Measurements from ENCODE around the gene GLIPR1L2.

The GLIPR1L2 gene

DNA sequence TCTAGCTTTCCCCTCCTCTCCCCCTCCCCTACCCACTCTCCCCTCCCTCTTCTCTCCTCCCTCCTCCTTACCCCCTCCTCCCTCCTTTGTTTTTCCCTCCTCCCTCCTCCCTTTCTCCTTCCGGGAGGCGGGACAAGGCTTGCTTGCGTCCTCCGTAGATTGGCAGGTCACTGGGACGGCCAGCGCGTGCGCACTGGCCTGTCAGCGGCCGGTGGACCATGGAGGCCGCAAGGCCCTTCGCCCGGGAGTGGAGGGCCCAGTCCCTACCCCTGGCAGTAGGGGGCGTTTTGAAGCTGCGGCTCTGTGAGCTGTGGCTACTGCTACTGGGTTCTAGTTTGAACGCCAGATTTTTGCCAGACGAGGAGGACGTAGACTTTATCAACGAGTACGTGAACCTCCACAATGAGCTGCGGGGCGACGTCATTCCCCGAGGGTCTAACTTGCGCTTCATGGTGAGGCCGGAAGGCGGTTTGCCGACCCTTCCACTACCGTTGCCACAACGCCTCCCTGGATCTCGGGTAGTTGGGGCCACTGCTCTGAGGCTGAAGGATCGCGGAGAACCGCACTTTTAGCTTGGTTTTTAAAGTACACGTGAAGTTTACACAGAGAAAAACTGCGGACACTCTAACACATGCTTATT, at the start of gene GLIPR1L2:
Gene GLIPR1L2 (plus strand): TSS at position 191 of the 640 bp plus-strand sequence. CDS start 28 bp downstream, at position 219.
- peak; percentile 90 to 92 for DNase-seq

DNA sequence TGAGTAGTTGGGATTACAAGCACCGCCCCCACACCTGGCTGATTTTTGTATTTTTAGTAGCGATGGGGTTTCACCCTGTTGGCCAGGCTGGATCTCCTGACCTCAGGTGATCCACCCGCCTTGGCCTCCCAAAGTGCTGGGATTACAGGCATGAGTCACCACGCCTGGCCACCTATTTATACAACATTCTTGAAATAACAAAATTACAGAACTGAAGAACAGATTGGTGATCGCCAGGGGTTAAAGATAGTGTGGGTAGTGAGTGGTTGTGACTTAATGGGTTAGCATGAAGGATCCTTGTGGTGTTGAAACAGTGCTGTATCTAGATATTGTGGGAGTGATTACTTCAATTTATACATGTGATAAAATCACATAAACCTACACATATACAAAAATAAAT, 49.0 kb upstream of the GLIPR1L2 start:
- no peak for DNase-seq

DNA sequence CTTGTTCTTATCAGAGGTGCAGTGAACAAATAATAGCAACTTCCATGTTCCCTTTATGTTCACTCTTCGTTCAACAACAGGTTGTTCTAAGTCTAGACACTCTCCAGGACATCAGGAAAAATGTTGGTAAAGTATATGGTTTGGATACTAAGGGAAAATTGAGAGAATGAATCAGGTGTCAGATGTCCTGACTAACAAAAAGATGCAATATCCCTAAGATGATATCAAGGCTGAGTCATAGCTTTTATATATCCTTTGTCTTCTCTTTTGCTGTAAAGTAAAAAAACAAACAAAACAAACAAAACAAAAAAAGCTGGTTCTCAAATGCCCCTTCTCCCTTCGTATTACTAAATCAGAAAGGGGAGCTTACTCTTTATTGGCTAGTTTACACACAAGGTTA, 45.4 kb upstream of the GLIPR1L2 start:
- DNase-seq, result no peak

DNA sequence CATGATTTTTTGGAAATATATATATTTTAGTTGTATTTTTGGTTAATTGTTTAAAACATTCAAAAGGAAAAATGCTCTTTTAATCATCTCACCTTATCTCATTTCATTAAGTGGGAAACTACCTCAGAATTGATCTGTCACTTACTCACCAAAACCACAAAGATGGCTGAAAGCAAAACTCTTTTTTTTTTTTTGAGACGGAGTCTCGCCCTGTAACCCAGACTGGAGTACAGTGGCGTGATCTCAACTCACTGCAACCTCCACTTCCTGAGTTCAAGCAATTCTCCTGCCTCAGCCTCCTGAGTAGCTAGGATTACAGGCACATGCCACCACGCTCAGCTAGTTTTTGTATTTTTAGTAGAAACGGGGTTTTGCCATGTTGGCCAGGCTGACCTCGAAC, 44.7 kb upstream of the GLIPR1L2 start:
- DNase-seq, result peak in 1 of 2 donors; percentile 13

DNA sequence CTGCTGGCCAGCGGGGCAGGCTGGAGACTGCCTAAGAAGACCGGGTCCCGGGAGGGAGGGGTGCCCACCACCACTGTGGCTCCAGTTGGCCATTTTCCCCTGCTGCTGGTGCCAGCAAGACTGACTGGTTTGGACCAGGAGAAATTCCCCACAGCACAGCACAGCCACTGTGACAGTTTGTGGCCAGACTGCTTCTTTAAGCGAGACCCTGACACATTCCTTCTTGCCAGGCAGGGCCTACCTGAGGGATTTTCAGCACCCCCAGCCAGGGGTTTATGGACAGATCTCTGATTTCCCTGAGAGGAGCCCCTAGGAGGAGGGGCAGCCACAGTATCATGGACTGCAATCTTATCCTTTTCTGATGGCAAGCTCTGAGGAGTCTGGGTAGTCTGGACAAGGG, 40.9 kb upstream of the GLIPR1L2 start:
- DNase-seq, result no peak

DNA sequence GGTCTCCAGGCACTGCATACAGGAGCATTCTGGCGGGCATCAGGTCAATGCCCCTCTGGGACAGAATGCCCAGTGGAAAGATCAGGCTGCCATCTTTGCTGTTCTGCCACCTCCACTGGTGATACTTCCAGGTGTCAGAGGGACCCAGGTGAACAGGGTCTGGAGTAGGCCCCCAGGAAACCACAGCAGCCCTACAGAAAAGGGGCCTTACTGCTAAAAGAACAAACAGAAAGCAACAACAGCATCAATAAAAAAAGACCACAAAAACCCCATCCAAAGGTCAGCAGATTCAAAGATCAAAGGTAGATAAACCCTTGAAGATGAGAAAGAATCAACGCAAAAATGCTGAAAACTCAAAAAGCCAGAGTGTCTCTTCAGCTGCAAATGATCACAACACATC, 40.5 kb upstream of the GLIPR1L2 start:
- no peak for DNase-seq

DNA sequence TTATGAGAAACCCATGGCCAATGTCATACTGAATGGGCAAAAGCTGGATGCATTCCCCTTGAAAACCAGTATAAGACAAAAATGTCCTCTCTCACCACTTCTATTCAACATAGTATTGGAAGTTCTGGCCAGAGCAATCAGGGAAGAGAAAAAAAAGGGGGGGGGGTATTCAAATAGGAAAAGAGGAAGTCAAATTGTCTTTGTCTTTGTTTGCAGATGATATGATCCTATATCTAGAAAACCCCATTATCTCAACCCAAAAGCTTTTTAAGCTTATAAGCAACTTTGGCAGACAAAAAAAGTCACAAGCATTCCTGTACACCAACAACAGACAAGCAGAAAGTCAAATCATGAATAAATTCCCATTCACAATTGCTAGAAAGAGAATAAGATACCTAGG, 36.9 kb upstream of the GLIPR1L2 start:
- no peak for DNase-seq

DNA sequence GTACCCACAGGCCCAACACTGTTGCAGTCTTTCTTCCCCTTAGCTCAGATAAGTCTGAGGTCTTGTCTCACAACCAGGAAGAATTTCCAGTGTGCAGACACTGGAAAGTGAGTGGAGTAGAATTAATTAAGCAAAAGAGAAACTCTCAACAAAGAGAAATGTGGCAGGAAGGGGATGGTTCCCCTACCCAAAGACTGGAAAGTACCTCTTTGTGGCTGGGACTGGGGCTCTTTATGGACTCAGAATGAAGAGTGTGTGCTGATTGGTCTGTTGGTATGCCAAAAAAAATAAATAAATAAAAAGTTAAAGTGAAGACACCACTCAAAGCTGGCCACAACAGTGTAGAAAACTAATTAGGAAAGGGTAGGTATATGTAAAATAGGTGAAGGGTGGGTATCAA, 30.0 kb upstream of the GLIPR1L2 start:
- no peak for DNase-seq

DNA sequence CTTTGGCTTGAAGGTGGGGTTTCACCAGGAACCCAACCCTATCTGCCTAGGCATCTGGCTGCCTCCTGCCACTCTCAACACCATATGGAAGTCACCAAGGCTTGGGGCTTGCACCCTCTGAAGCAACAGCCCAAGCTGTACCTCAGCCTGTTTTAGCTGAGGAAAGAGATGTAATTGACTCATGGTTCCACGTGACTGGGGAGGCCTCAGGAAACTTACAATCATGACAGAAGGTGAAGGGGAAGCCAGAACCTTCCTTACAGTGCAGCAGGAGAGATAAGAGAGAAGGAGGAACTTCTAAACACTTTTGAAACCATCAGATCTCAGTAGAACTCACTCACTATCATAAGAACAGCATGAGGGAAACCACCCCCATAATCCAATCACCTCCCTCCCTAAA, 29.5 kb upstream of the GLIPR1L2 start:
- no peak for DNase-seq

DNA sequence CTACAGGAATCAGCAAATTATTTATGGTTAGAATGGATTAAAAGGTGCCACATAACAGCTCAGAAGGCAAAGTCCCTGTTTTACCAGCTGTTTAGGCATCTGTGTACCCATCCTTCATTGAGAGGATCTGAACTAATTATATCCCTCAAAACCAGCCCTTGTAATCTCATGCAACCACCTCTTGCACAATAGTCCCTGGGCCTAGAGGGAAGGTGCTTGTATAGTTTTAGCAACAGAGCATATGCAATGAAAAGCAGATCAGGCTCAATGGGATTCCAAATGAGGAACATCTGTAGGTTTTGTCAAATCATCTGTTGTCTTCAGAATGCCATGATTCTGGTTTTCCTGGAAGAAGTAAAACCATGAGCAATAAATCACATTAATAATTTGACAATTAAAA, 26.0 kb upstream of the GLIPR1L2 start:
- DNase-seq, result no peak

DNA sequence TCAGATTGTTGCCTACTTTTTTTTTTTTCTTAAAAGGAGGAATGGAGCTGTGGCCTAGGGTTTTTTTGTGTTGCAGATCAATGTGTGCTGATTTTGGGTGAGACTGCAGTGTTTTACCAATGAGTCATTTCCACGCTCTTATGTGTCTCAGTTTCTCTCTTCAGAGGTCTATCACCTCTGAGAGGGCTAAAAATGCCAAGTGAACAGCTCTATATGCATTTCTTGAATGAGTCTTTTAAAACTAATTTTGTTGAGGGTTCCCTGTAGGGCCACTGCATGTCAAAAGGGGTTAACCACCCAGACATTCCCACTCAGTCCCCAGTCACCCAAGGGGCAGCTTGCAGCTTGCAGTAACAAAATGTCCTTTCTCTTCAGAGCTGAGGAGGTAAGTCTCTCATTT, 24.3 kb upstream of the GLIPR1L2 start:
- DNase-seq, result no peak

DNA sequence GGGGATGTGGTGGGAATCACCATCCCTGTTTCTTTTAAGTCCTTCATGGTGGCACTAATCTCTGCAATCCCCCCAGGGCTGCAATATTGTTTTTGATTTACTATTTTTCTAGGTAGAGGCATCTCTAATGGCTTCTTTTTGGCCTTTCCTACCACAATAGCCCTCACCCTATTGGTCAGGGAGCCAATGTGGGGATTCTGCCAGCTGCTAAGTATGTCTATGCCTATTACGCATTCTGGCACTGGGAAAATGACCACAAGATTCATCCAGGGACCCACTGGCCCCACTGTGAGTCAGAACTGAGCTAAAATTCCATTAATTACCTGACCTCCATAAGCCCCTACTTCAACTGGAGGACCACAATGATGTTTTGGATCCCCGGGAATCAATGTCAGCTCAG, 15.9 kb upstream of the GLIPR1L2 start:
- DNase-seq, result no peak

DNA sequence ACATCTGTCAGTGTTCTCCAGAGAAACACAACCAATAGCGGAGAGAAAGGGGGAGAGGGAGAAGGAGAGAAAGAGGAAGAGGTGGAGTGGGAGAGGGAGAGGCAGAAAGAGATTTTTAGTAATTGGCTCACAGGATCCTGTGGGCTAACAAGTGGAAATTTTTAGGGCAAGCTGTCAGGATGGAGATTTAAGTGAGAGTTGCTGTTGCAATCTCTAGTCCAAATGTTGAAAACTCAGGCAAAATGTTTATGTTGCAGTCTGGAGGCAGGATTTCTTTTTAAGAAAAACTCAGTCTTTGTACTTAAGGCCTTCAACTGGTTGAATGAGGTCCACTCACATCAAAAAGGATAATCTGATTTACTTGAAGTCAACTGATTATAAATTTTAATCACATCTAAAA, 12.5 kb upstream of the GLIPR1L2 start:
- no peak for DNase-seq

DNA sequence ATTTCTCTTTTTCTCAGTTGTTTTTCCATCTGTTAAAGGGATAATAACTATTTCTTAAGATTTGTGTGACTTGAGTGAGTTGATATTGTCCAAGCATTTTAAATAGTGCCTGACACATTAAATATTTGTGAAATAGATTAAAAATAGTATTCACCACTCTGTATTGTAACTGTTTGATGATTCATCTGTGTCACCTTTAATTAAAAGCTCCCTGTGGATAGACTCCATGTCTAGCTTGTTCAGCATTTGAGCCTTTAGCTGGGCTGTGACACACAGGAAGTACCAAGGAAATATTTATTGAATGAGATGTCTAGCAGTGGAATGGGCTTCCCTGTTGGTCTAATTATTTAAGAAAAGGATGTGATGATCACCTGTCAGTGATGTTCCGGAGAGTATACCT, 1.8 kb upstream of the GLIPR1L2 start:
- DNase-seq, result no peak

DNA sequence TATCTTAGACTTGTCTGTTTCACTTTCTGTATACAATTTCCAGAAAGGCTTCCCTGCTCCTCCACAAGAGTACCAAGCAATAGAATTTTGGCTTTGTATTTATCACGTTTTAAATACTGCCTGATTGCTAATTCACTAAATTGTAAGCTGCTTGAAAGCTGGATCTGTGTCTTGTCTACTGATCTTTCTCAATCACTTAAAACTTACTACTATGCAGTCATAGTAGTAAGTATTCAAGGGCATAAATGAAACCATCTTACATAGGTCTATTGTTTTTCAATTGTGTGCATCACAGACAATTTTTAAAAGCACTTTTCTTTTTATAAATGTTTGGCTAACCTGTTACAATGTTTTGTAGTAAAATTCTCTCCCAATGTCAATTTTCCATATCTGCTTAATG, 1.2 kb upstream of the GLIPR1L2 start:
- no peak for DNase-seq

DNA sequence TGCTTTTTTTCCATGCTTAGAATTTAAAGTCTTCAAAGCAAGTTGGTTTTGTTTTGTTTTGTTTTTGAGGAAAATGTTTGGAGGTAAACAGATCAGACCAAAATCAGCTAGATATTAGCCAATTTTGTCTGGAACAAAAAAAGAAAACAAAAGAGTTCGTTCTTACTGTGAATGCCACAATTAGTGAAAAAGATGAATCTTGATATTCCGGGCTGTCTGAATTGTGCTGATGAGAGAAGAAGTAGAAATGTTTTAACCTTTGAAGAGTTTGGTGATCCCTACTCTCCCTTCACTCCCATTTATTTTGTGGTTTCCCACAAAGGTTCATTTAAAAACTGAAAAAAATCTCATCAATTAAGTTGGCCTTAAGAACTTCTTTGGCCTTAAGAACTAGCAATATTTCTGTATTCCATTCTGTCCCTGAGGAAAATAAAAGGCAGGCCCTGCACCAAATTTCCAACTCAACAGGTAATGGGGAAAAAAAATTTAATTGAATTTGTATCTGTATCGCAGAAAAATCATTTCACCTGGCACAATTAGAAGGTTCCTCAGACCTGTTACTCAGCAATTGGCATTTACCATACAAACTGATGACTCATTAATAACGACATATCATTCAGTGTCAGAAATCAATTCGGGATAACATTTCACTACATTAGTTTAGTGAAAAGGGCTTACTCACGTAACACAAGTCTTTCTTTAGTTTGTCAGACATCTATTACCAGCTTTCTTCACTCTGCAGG, 562 bp upstream of the GLIPR1L2 start:
- no peak for DNase-seq

DNA sequence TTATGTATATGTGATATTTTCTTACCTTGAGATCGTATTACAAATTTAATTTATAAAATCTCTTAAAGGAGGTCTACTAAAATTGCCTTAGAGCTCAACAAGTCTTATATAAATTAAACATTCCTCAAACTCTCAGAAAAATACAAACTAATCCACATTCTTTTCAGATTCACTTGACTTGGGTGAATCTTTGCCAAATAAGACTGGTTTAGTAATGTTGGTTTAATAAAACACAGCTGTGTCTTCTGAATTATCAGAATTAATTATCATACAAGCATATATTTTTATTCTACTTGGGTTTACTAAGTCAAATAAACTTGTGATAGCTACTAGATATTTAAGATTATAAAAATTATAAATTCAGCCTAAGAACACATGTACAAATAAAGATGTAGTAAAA, 13.3 kb downstream of the GLIPR1L2 start:
- DNase-seq, result no peak

DNA sequence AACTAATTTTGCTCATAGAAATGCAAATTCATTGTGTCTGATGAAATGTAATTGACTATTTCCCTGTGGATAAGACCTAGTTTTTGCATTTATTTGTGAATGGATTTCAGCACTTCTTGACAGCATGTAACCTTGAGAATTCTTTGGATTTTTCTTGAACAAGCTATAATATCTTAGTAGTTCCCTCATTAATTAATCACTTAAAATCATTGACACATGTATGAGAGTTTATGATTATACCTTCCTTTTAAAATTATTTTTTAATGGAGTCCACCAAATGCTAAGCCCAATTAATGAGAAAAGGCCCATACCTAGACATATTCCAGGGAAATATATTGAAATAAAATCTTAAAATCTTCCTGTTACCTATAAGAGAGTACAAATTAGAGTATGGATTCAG, 16.8 kb downstream of the GLIPR1L2 start:
- no peak for DNase-seq

DNA sequence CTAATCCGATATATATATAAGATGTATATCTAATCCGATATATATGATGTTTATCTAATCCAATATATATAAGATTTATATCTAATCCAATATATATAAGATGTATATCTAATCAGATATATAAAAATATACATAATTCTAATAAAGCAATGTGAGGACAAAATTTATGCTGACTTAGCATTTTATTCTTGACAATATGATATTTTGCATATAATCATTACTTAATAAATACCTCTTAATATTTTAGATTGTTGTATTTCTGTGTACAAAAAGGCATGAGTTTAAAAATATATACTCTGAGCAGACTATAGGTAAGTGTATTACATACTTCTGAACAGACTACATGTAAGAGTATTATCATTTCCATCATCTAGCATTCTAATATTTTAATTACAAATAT, 18.9 kb downstream of the GLIPR1L2 start:
- no peak for DNase-seq

DNA sequence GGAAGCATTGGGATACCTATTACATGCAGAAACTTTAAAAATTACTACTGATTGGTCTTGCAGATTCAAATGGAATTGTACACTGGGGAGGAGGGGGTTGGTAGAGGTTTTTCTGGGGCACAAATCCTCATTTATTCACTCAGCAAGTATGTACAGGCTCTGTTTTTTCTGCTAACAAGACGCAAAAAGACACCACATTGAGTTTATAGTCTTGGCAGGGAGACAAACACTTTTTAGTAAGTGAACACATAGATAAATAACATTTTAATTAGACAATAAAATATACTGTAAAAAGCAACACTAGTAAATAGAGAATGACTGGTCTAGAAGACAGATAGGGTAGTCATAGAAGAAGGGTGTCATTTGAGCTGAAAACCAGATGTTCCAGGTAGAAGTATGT, 23.8 kb downstream of the GLIPR1L2 start:
- no peak for DNase-seq

DNA sequence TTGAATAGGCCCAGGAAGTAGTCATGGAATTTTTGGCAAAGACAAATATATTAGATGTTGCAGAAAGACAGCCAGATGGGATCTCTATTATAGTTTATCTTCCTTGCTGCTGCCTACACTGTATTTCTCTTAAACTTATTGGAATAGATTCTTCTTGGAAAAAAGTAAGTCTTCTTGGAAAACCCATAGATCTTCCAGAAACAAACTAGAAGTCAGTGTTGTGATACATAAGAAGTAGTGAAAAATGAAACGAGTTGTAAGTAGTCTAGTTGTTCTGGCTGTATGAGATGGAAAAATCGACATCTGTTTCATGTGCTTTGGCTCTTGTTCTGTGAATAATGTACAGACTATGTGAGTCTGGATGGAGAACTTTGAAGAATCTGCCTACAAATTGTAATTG, 29.0 kb downstream of the GLIPR1L2 start:
- DNase-seq, result no peak

DNA sequence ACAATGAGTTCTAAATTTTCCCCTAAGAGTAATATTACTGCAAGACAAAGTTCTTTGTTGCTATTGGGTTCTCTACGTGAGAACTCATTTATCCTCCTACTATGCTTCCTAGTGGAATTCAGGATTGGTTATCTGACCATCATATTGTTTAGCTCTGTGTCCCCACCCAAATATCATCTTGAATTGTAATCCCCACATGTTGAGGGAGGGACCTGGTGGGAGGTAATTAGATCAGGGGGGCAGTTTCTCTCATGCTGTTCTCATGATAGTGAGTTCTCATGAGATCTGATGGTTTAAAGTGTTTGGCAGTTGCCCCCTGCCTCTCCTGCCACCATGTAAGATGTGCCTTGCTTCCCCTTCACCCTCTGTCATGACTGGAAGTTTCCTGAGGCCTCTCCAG, 36.6 kb downstream of the GLIPR1L2 start:
- no peak for DNase-seq

DNA sequence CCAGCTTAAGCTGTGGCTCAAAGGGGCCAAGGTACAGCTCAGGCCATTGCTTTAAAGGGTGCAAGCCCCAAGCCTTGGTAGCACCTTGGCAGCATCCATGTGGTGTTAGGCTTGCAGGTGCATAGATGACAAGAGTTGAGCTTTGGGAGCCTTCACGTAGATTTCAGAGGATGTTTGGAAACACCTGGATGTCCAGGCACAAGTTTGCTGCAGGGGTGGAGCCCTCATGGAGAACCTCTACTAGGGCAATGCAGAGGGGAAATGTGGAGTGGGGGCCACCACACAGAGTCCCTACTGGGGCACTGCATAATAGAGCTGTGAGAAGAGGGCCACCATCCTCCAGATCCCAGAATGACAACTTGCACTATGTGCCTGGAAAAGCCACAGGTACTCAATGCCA, 37.9 kb downstream of the GLIPR1L2 start:
- DNase-seq, result no peak

DNA sequence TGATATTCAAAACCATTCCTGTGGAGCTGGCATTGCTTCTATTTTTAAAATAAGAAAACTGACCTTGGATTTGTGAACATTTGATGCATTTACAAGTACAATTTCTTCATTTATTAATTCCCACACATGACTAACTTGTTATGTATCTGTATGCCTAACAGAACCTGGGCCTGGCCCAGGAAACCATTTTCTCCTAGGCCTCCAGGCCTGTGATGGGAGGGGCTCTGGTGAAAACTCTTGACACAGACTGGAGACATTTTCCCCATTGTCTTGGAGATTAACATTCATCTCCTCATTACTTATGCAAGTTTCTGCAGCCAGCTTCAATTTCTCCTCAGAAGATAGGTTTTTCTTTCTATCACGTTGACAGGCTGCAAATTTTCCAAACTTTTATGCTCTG, 42.0 kb downstream of the GLIPR1L2 start:
- DNase-seq, result no peak

DNA sequence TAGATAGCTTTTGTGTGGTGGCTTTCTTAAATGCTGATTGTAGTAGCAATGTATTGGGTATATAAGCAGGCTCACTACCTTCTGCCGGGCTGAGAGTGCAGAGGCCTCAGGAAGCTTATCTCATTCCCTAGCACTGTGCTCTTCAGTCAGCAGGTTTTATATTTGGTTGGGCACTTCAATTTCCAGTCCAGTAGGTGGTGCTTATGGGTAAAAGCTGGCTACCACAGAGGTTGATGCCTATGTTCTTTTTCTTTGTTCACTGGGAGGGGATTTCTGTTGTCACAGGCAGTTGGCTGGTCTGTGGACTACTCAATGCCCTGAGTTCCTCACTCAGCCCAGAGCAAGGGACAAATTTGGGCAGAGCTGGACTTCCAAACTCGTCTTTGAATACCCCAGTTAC, 46.7 kb downstream of the GLIPR1L2 start:
- no peak for DNase-seq

Measured in stimulated activated CD4-positive, alpha-beta T cell treated with anti-CD3 and anti-CD28 coated beads, Interleukin-2, amount 100 ng/mL, for 24 hours (primary cell).